Measurements from ENCODE around the gene PCDHGB2.
"Not testable (repeated sequence)": the region's sequence is repeated elsewhere in the genome, so short reads cannot be mapped to it uniquely, and the experiment has no call there.

PCDHGB2 gene
- total RNA-seq, result 0.40 to 0.62 reads per million in 2 donors

- peak in 2 of 5 experiments; percentile 3 to 25 for DNase-seq
These were observed at the start of gene PCDHGB2 for GRCh38 chr5:141359790-141360426. PCDHGB2 (plus strand) TSS chr5:141359994; CDS start chr5:141360136, 142 bp downstream.

GRCh38 chr5:141313711-141314110 lies 46.1 kb upstream of the PCDHGB2 start:
- DNase-seq, result no peak

GRCh38 chr5:141316963-141317362 lies 42.8 kb upstream of the PCDHGB2 start:
- not testable (repeated sequence) for DNase-seq

GRCh38 chr5:141319202-141319601 lies 40.6 kb upstream of the PCDHGB2 start:
- DNase-seq, result no peak

GRCh38 chr5:141319699-141320098 lies 40.1 kb upstream of the PCDHGB2 start:
- DNase-seq, result no peak

GRCh38 chr5:141320225-141321169 lies 39.3 kb upstream of the PCDHGB2 start, which contains the start of gene TAF7:
TAF7 (minus strand) TSS chr5:141320784; CDS start chr5:141320044, 740 bp downstream.
- peak; percentile 79 to 95 (median 86) for DNase-seq

GRCh38 chr5:141322261-141322660 lies 37.5 kb upstream of the PCDHGB2 start:
- DNase-seq, result no peak

GRCh38 chr5:141326088-141326854 lies 33.5 kb upstream of the PCDHGB2 start:
- peak; percentile 25 to 76 (median 49) for DNase-seq

- no peak for DNase-seq
These were observed 31.6 kb upstream of the PCDHGB2 start for GRCh38 chr5:141328231-141328630.

- DNase-seq, result peak in 1 of 5 experiments; percentile 41
These were observed 29.3 kb upstream of the PCDHGB2 start, which contains the start of gene PCDHGA1 for GRCh38 chr5:141330299-141331080. PCDHGA1 (plus strand) TSS chr5:141330514.

- DNase-seq, result not testable (repeated sequence)
These were observed 27.2 kb upstream of the PCDHGB2 start for GRCh38 chr5:141332571-141332970.

- peak in 1 of 5 experiments; percentile 24 for DNase-seq
These were observed 21.1 kb upstream of the PCDHGB2 start, which contains the start of gene PCDHGA2 for GRCh38 chr5:141338538-141339306. PCDHGA2 (plus strand) TSS chr5:141338760.

- not testable (repeated sequence) for DNase-seq
These were observed 18.9 kb upstream of the PCDHGB2 start for GRCh38 chr5:141340781-141341354.

- DNase-seq, result no peak
These were observed 17.0 kb upstream of the PCDHGB2 start for GRCh38 chr5:141342773-141343172.

- peak in 1 of 5 experiments; percentile 38 for DNase-seq
These were observed 16.4 kb upstream of the PCDHGB2 start, which contains the start of gene PCDHGA3 for GRCh38 chr5:141343242-141343952. PCDHGA3 (plus strand) TSS chr5:141343829; CDS start chr5:141344034, 205 bp downstream.

- DNase-seq, result no peak
These were observed 15.8 kb upstream of the PCDHGB2 start for GRCh38 chr5:141343953-141344463.

- no peak for DNase-seq
These were observed 14.5 kb upstream of the PCDHGB2 start for GRCh38 chr5:141345327-141345726.

- DNase-seq, result not testable (repeated sequence)
These were observed 13.8 kb upstream of the PCDHGB2 start for GRCh38 chr5:141346017-141346416.

- peak in 2 of 5 experiments; percentile 17 to 45 for DNase-seq
These were observed 9.7 kb upstream of the PCDHGB2 start, which contains the start of gene PCDHGB1 for GRCh38 chr5:141349917-141350619. PCDHGB1 (plus strand) TSS chr5:141350099; CDS start chr5:141350261, 162 bp downstream.

All from T-helper 2 cell (primary cell).